Naive thymus-derived CD8-positive, alpha-beta T cell (primary cell): ENCODE measurements around the gene PDIA4. TPM values are rescaled to one million over a fixed set of nuclear protein-coding genes. Genes with fewer than 3 reads are reported as not detected.

ENCODE experiments used
- ATAC-seq, 2 donors: fragments of 150-1000 bp; cut with Tn5 transposase in 1 of 2; sonication (Bioruptor Pico), chemical (Tn5 transposase) in 1 of 2; 1 replicate in 1 of 2; 2 replicates in 1 of 2; pipeline ENCODE4 v1.10.0; 2021; ENCODE audit warnings: mild to moderate bottlenecking in 2 of 2, moderate library complexity in 2 of 2
- POLR2A ChIA-PET: fragments of 350-600 bp; sonication (Branson Sonifier 250); formaldehyde crosslinking; loops from one replicate; lab custom pipeline; 2021; ENCODE audit warnings: antibody characterized with exemption; lab: Charles Lee
- DNase-seq, 10 donors: peaks; one replicate each; pipeline versions ENCODE4 v3.0.0 to v3.0.0-alpha.2; 2020 to 2022
- H3K27ac Mint-ChIP-seq, 10 donors: one replicate each; pipeline ENCODE4 v1.8.0; 2020 to 2022; ENCODE audit warnings: mild to moderate bottlenecking in 10 of 10, mixed read lengths in 10 of 10, moderate library complexity in 4 of 10, inconsistent platforms in 1 of 10
- H3K27me3 Mint-ChIP-seq, 5 donors: one replicate each; pipeline ENCODE4 v1.8.0; 2021 to 2022; ENCODE audit warnings: mixed read lengths in 5 of 5
- H3K36me3 Mint-ChIP-seq, 3 donors: one replicate each; pipeline ENCODE4 v1.8.0; 2020 to 2022; ENCODE audit warnings: mixed read lengths in 3 of 3, mild to moderate bottlenecking in 2 of 3, inconsistent platforms in 1 of 3
- H3K4me1 Mint-ChIP-seq, 4 donors: one replicate each; pipeline ENCODE4 v1.8.0; 2021 to 2022; ENCODE audit warnings: mixed read lengths in 4 of 4
- H3K4me3 Mint-ChIP-seq, 10 donors: one replicate each; pipeline ENCODE4 v1.8.0; 2020 to 2022; ENCODE audit warnings: mild to moderate bottlenecking in 10 of 10, mixed read lengths in 10 of 10, moderate library complexity in 6 of 10, inconsistent platforms in 1 of 10
- H3K9me3 Mint-ChIP-seq, 9 donors: one replicate each; pipeline ENCODE4 v1.8.0; 2020 to 2022; ENCODE audit warnings: mixed read lengths in 9 of 9, mild to moderate bottlenecking in 3 of 9, inconsistent platforms in 1 of 9, moderate library complexity in 1 of 9
- polyA plus RNA-seq, 3 donors: library from polyadenylated mRNA; unstranded; fragments of 300-500 nt; fragmentation: Illumina TruSeq; gene quantifications; one replicate each; pipeline ENCODE4 v1.2.3, GENCODE V29; 2021
- total RNA-seq, 8 experiments: library from RNA in 2 of 8; stranded (reverse) in 2 of 8; gene quantifications; one replicate each; pipeline ENCODE4 v1.2.3 and lab custom pipeline; 2021 to 2026

The PDIA4 gene
- total and polyA plus RNA-seq, 5 experiments from 2014 or later, result 43.2 to 94.0 (median 80.3) TPM

- Mint-ChIP-seq H3K36me3 (peaks cover 0 to 24% (median 4%) of the 10 kb centered on the region in 3 donors), H3K27me3 (no peaks in the 10 kb centered on the region), H3K27ac (peak overlapping the region in 5 of 10 donors; percentile 23 to 86 (median 44)), H3K4me1 (peaks cover 4 to 10% (median 7%) of the 10 kb centered on the region in 4 donors), H3K9me3 (no peaks in the 10 kb centered on the region), H3K4me3 (no peak overlapping the region)
- DNase-seq, result no peak
- POLR2A ChIA-PET, result interaction anchor here (0.5 to 1.1 kb wide), 3 partner anchors 10 to 24 kb away, joined by 3 to 4 read pairs (median 4); no protein-coding TSS in a partner anchor
- no peak for ATAC-seq
Measured at GRCh38 chr7:149000961-149001360, 27.3 kb downstream of the PDIA4 start.

DNA sequence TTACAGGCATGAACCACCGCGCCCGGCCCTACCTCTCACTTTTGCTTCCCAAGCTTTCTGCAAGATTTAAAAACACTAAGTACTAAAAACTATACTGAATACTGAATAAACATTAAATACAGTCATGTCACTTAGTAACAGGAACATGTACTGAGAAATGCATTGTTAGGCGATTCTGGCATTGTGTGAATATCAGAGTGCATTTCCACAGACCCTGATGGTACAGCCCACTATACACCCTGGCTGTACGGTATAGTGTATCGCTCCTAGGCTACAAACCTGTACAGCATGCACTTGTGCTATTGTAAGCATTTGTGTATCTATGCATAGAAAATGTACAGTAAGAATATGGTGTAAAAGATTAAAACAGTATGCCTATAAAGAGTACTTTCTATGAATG lies 29.1 kb downstream of the PDIA4 start:
- no peak overlapping the region for H3K4me3 Mint-ChIP-seq
- DNase-seq (no peak), ATAC-seq (no peak)
- H3K9me3 Mint-ChIP-seq, result no peaks in the 10 kb centered on the region
- H3K4me1 Mint-ChIP-seq, result peaks cover 0 to 6% (median 3%) of the 10 kb centered on the region in 4 donors
- H3K36me3 Mint-ChIP-seq, result peaks cover 0 to 17% (median 4%) of the 10 kb centered on the region in 3 donors
- H3K27me3 Mint-ChIP-seq, result no peaks in the 10 kb centered on the region
- no peak overlapping the region for H3K27ac Mint-ChIP-seq
- POLR2A ChIA-PET, result no interaction called here

- H3K9me3 Mint-ChIP-seq, result no peaks in the 10 kb centered on the region
Measured at GRCh38 chr7:148997497-148997896, 30.8 kb downstream of the PDIA4 start.

DNA sequence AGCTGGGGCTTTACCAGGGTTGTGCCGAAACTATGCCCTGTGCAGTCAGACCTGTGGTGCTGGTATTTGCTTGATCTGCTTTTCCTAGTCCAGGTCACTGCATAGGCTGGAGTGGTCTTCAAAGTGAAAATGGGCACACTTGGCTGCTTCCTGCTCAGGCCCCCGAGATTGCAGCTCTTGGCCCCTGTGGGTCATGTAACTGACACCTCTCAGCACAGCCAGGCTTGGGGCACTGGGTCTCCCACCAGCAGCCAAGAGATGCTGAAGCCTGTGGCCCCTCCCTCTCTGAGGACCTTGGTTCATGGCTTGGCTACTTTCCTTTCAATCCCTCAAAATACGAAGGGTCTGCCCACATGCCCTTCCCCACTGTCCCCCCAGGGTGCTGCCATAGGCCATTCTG lies 33.7 kb downstream of the PDIA4 start:
- ATAC-seq, result no peak

More at GRCh38 chr7:148997497-148997896, 30.8 kb downstream of the PDIA4 start:
- no peak overlapping the region for H3K4me3 Mint-ChIP-seq
- H3K27me3 Mint-ChIP-seq, result no peaks in the 10 kb centered on the region
- peak overlapping the region in 1 of 10 donors; percentile 18 for H3K27ac Mint-ChIP-seq
- POLR2A ChIA-PET, result no interaction called here
- ATAC-seq (no peak), DNase-seq (no peak)
- peaks cover 0 to 1% (median 0%) of the 10 kb centered on the region in 3 donors for H3K36me3 Mint-ChIP-seq
- peaks cover 0 to 6% (median 1%) of the 10 kb centered on the region in 4 donors for H3K4me1 Mint-ChIP-seq

GRCh38 chr7:148993193-148993592 lies 35.1 kb downstream of the PDIA4 start:
- no peak overlapping the region for H3K4me3 Mint-ChIP-seq
- no peak for ATAC-seq
- DNase-seq, result no peak
- H3K4me1 Mint-ChIP-seq, result peaks cover under 1 to 8% (median 7%) of the 10 kb centered on the region in 4 donors
- H3K9me3 Mint-ChIP-seq, result no peaks in the 10 kb centered on the region
- H3K27ac Mint-ChIP-seq, result no peak overlapping the region
- H3K27me3 Mint-ChIP-seq, result peaks cover 0 to 1% (median 0%) of the 10 kb centered on the region in 5 donors
- H3K36me3 Mint-ChIP-seq, result no peaks in the 10 kb centered on the region
- POLR2A ChIA-PET, result no interaction called here

More for the DNA sequence above, 33.7 kb downstream of the PDIA4 start:
- no peak for DNase-seq
- no peaks in the 10 kb centered on the region for H3K9me3 Mint-ChIP-seq
- no peaks in the 10 kb centered on the region for H3K36me3 Mint-ChIP-seq
- H3K4me1 Mint-ChIP-seq, result no peaks in the 10 kb centered on the region
- H3K27ac Mint-ChIP-seq, result no peak overlapping the region
- POLR2A ChIA-PET, result no interaction called here
- H3K27me3 Mint-ChIP-seq, result peaks cover 0 to 1% (median 0%) of the 10 kb centered on the region in 5 donors
- H3K4me3 Mint-ChIP-seq, result no peak overlapping the region

DNA sequence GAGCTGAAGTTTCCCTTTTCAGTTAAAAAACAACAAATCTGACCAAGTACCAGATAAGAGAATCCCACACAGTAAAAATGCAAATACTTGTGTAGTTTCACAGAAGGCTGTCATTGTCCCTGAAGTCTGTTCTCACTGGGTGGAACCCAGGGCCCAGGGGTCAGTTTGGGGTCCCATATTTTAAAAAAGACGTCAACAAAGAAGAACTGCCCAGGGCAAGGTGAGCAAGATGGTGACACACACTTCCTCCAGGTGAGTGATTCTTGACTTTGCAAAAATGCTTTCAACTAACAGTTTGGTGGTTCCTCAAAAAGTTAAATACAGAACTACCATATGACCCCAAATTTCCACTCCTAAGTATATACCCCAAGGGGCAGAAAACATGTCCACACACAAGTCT lies 36.8 kb downstream of the PDIA4 start:
- DNase-seq (no peak), ATAC-seq (no peak)
- Mint-ChIP-seq H3K9me3 (peaks cover 0 to 3% (median 0%) of the 10 kb centered on the region in 9 donors), H3K4me3 (no peak overlapping the region), H3K4me1 (peaks cover 11 to 23% (median 22%) of the 10 kb centered on the region in 4 donors), H3K27ac (no peak overlapping the region), H3K36me3 (no peaks in the 10 kb centered on the region), H3K27me3 (peaks cover 0 to 1% (median 0%) of the 10 kb centered on the region in 5 donors)
- POLR2A ChIA-PET, result interaction anchor here (0.9 to 1.1 kb wide), 2 partner anchors 10 to 32 kb away, joined by 3 read pairs; no protein-coding TSS in a partner anchor

- POLR2A ChIA-PET, result interaction anchor here (0.6 to 1.8 kb wide), 7 partner anchors 17 to 290 kb away, joined by 3 to 12 read pairs (median 3); partner anchors contain the start of genes CUL1, PDIA4 and ZNF398
- H3K36me3 Mint-ChIP-seq, result peaks cover 0 to 3% (median 0%) of the 10 kb centered on the region in 3 donors
- no peak for ATAC-seq
- no peak for DNase-seq
- H3K27ac Mint-ChIP-seq, result peak overlapping the region; percentile 90 to 98 (median 96)
- H3K4me1 Mint-ChIP-seq, result peaks cover 30 to 55% (median 53%) of the 10 kb centered on the region in 4 donors
- H3K27me3 Mint-ChIP-seq, result peaks cover 0 to 5% (median 0%) of the 10 kb centered on the region in 5 donors
- peak overlapping the region; percentile 95 to 98 (median 96) for H3K4me3 Mint-ChIP-seq
- peaks cover 0 to 6% (median 0%) of the 10 kb centered on the region in 9 donors for H3K9me3 Mint-ChIP-seq
Measured at GRCh38 chr7:148987751-148988512, 40.4 kb downstream of the PDIA4 start.

- POLR2A ChIA-PET, result interaction anchor here (0.6 to 1.8 kb wide), 7 partner anchors 18 to 289 kb away, joined by 3 to 12 read pairs (median 3); partner anchors contain the start of genes CUL1, PDIA4 and ZNF398
- Mint-ChIP-seq H3K4me1 (peaks cover 30 to 57% (median 53%) of the 10 kb centered on the region in 4 donors), H3K27me3 (peaks cover 0 to 5% (median 0%) of the 10 kb centered on the region in 5 donors), H3K27ac (peak overlapping the region; percentile 90 to 98 (median 96)), H3K9me3 (peaks cover 0 to 6% (median 0%) of the 10 kb centered on the region in 9 donors), H3K36me3 (peaks cover 0 to 3% (median 0%) of the 10 kb centered on the region in 3 donors), H3K4me3 (peak overlapping the region; percentile 95 to 98 (median 96))
- DNase-seq (peak; percentile 53 to 98 (median 82)), ATAC-seq (peak; percentile 74 to 80)
Measured at GRCh38 chr7:148987010-148987750, 41.1 kb downstream of the PDIA4 start.

DNA sequence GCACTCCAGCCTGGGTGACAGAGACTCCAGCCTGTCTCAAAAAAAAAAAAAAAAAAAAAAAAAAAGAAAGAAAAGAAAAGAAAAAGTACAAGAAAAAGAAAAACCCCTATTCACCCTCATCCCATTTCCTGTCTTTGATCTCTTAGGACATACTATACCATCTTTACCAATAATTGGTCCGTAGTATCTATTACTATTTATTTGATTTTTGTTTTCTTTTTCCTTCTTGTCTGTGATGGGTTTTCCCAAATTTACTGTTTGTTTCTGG lies 41.6 kb downstream of the PDIA4 start:
- H3K4me3 Mint-ChIP-seq, result peak overlapping the region; percentile 80 to 98 (median 96)
- POLR2A ChIA-PET, result interaction anchor here (0.6 to 1.3 kb wide), 3 partner anchors 41 to 97 kb away, joined by 3 to 5 read pairs (median 5); partner anchors contain the start of gene PDIA4
- peaks cover 0 to 6% (median 0%) of the 10 kb centered on the region in 9 donors for H3K9me3 Mint-ChIP-seq
- H3K27ac Mint-ChIP-seq, result peak overlapping the region; percentile 90 to 98 (median 96)
- ATAC-seq (peak in 1 of 2 donors; percentile 3), DNase-seq (no peak)
- peaks cover 0 to 3% (median 0%) of the 10 kb centered on the region in 3 donors for H3K36me3 Mint-ChIP-seq
- H3K4me1 Mint-ChIP-seq, result peaks cover 30 to 57% (median 53%) of the 10 kb centered on the region in 4 donors
- H3K27me3 Mint-ChIP-seq, result peaks cover 0 to 5% (median 0%) of the 10 kb centered on the region in 5 donors

GRCh38 chr7:148983200-148984146 lies 44.8 kb downstream of the PDIA4 start:
- POLR2A ChIA-PET, result interaction anchor here (0.6 to 1.5 kb wide), 5 partner anchors 17 to 100 kb away, joined by 3 to 9 read pairs (median 3); partner anchors contain the start of gene EZH2
- Mint-ChIP-seq H3K27ac (peak overlapping the region; percentile 83 to 100 (median 94)), H3K36me3 (peaks cover 0 to 3% (median 0%) of the 10 kb centered on the region in 3 donors), H3K4me3 (peak overlapping the region; percentile 90 to 98 (median 95)), H3K4me1 (peaks cover 37 to 72% (median 67%) of the 10 kb centered on the region in 4 donors), H3K27me3 (peaks cover 0 to 5% (median 0%) of the 10 kb centered on the region in 5 donors), H3K9me3 (peaks cover 0 to 11% (median 1%) of the 10 kb centered on the region in 9 donors)
- DNase-seq, result peak; percentile 65 to 93 (median 86)
- ATAC-seq, result peak; percentile 69 to 70

GRCh38 chr7:148982654-148983199 lies 45.6 kb downstream of the PDIA4 start:
- peaks cover 0 to 5% (median 0%) of the 10 kb centered on the region in 5 donors for H3K27me3 Mint-ChIP-seq
- peaks cover 0 to 11% (median 1%) of the 10 kb centered on the region in 9 donors for H3K9me3 Mint-ChIP-seq
- ATAC-seq (no peak), DNase-seq (peak in 2 of 10 donors; percentile 22 to 24)
- peaks cover 0 to 3% (median 0%) of the 10 kb centered on the region in 3 donors for H3K36me3 Mint-ChIP-seq
- H3K4me1 Mint-ChIP-seq, result peaks cover 35 to 71% (median 65%) of the 10 kb centered on the region in 4 donors
- POLR2A ChIA-PET, result interaction anchor here (0.6 to 1.5 kb wide), 6 partner anchors 16 to 160 kb away, joined by 3 to 9 read pairs (median 4); partner anchors contain the start of gene EZH2
- peak overlapping the region; percentile 90 to 98 (median 95) for H3K4me3 Mint-ChIP-seq
- H3K27ac Mint-ChIP-seq, result peak overlapping the region; percentile 55 to 100 (median 94)
